Pancreas (tissue), 10 donors: Measurements from ENCODE around the gene ASH1L. TPM values are rescaled to one million over a fixed set of nuclear protein-coding genes. Genes with fewer than 3 reads are reported as not detected.
"Not testable (repeated sequence)": the region's sequence is repeated elsewhere in the genome, so short reads cannot be mapped to it uniquely, and the experiment has no call there.

Experiments used
- ATAC-seq, 4 donors: fragments of 200-7000 bp; cut with Tn5 transposase; one replicate each; pipeline versions ENCODE4 v1.8.0 to v1.9.1; 2020; ENCODE audit warnings: mild to moderate bottlenecking in 4 of 4, moderate library complexity in 4 of 4
- DNase-seq, 6 donors: peaks; one replicate each; pipeline ENCODE4 v3.0.0-alpha.2; 2020
- FAIRE-seq: peaks from 2 replicates; lab custom pipeline; 2012; peaks lifted over from hg19 to GRCh38; lab: Jason Lieb, UNC
- H3K27ac ChIP-seq, 4 donors: fragments of 200-600 bp; sonication (generic); 1 replicate in 3 of 4; 2 replicates in 1 of 4; pipeline versions ENCODE4 v1.5.0 to v1.8.0; 2020
- H3K27me3 ChIP-seq, 4 donors: fragments of 200-600 bp; one replicate each; pipeline ENCODE4 v1.8.0; 2021
- H3K36me3 ChIP-seq, 3 donors: fragments of 200-600 bp; sonication (generic) in 1 of 3; one replicate each; pipeline versions ENCODE4 v1.5.0 to v1.8.0; 2020 to 2021
- H3K4me1 ChIP-seq, 3 donors: fragments of 200-600 bp; one replicate each; pipeline ENCODE4 v1.8.0; 2021
- H3K4me3 ChIP-seq, 4 donors: fragments of 200-600 bp; sonication (generic) in 2 of 4; one replicate each; pipeline versions ENCODE4 v1.5.0 to v1.8.0; 2020 to 2021
- H3K9me3 ChIP-seq, 4 donors: fragments of 200-600 bp; one replicate each; pipeline ENCODE4 v1.8.0; 2021
- CTCF ChIP-seq, 4 donors: fragments of 200-600 bp; sonication (generic) in 3 of 4; IDR thresholded peaks; one replicate each; pipeline versions ENCODE4 v1.5.0 to v1.8.0; 2021; ENCODE audit warnings: antibody characterized with exemption in 4 of 4
- WGBS, 2 donors: extraction: QIAGEN DNeasy Blood & Tissue Kit; methylation state at CpG; one replicate each; pipeline ENCODE4 v1.1.7; 2013; 5-methylcytosine and 5-hydroxymethylcytosine counted together
- intact Hi-C, 3 donors: fragments of 100-400 bp; cut with DNase I; formaldehyde crosslinking; loops; one replicate each; pipeline versions ENCODE4 v1.11.1 to v1.14.2; 2022
- polyA plus RNA-seq, 2 donors: library from polyadenylated mRNA; stranded (reverse); fragments of 200-250 nt; gene quantifications; one replicate each; pipeline ENCODE4 v1.2.3, GENCODE V29; 2013
- total RNA-seq, 6 donors: library from RNA; stranded (reverse); fragmentation: NEBNext Ultra II Directional in 4 of 6; extraction: Animal tissue kit (Norgen Biotek cat#: 25700) in 4 of 6; gene quantifications; one replicate each; pipeline versions ENCODE4 v1.2.1 to v1.2.4, GENCODE V29; 2021 to 2023
- donor health status: healthy with polysubstance abuse.
- donor health status: DM: no; HTN: no; CAD: no; lungs with moderate emphysema.
- donor health status: DM: no; HTN: no; CAD: no.
- donor health status: control.
- donor health status: control.
- donor health status: Bipolar disorder and iron deficiency.
- donor health status: DM: yes; HTN: yes; CAD: no.
- donor health status: DM: no; HTN: no; CAD: no.
- donor health status: DM: no; HTN: no; CAD: no.
- donor health status: DM: yes; HTN: yes; CAD: no.

The ASH1L gene
- total and polyA plus RNA-seq, 8 donors = 6.2 to 38.6 (median 22.9) TPM

DNA sequence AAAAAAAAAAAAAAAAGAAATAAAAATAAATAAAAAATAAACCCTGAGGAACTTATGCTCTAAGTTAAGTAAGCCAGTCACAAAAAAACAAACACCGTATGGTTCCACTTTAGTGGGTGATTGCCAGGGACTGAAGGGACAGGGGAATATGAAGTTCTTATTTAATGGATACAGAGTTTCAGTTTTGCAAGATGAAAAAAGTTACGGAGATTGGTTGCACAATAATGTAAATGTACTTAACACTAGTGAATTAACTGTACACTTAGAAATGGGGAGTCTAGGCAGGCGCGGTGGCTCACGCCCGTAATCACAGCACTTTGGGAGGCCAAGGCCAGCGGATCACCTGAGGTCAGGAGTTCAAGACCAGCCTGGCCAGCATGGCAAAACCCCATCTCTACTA lies 111.4 kb downstream of the ASH1L start:
- intact Hi-C loops = no loop called here
- H3K9me3 ChIP-seq = no peaks in the 10 kb centered on the region
- ATAC-seq = no peak
- no peaks in the 10 kb centered on the region for H3K27me3 ChIP-seq
- TF ChIP-seq CTCF (IDR thresholded peaks at IDR 0.05) = no peak
- H3K4me1 ChIP-seq = peaks cover 0 to 2% (median 0%) of the 10 kb centered on the region in 3 donors
- WGBS, 2 donors = 90 to 98% methylated on average over 7 of the region's 7 CpGs
- no peak overlapping the region for H3K4me3 ChIP-seq
- H3K27ac ChIP-seq = no peak overlapping the region
- H3K36me3 ChIP-seq = no peaks in the 10 kb centered on the region
- DNase-seq = no peak
- FAIRE-seq = no peak

- intact Hi-C loops, H3K4me1 ChIP-seq, ATAC-seq, FAIRE-seq, H3K9me3 ChIP-seq, DNase-seq, H3K4me3 ChIP-seq, H3K27me3 ChIP-seq, H3K27ac ChIP-seq: not testable (repeated sequence)
- WGBS, 2 donors = 92 to 98% methylated on average over 6 of the region's 6 CpGs
- peaks cover 0 to 16% (median 8%) of the 10 kb centered on the region in 3 donors for H3K36me3 ChIP-seq
Measured at GRCh38 chr1:155442431-155442830, 120.2 kb downstream of the ASH1L start.

GRCh38 chr1:155437405-155437804 lies 125.2 kb downstream of the ASH1L start:
- ATAC-seq = no peak
- WGBS, 2 donors = 95 to 97% methylated on average over 4 of the region's 4 CpGs
- FAIRE-seq = no peak
- H3K27ac ChIP-seq = no peak overlapping the region
- H3K4me1 ChIP-seq = no peaks in the 10 kb centered on the region
- intact Hi-C loops = no loop called here
- H3K4me3 ChIP-seq = no peak overlapping the region
- no peaks in the 10 kb centered on the region for H3K27me3 ChIP-seq
- H3K9me3 ChIP-seq = no peaks in the 10 kb centered on the region
- peaks cover 0 to 26% (median 8%) of the 10 kb centered on the region in 3 donors for H3K36me3 ChIP-seq
- TF ChIP-seq CTCF (IDR thresholded peaks at IDR 0.05) = no peak
- no peak for DNase-seq

- intact Hi-C loops, DNase-seq, FAIRE-seq, H3K4me3 ChIP-seq, H3K9me3 ChIP-seq, H3K27me3 ChIP-seq, H3K27ac ChIP-seq, ATAC-seq, H3K4me1 ChIP-seq: not testable (repeated sequence)
- WGBS, 2 donors = 94% methylated on average over 14 of the region's 14 CpGs
- H3K36me3 ChIP-seq = peaks cover 0 to 33% (median 8%) of the 10 kb centered on the region in 3 donors
Measured at GRCh38 chr1:155433831-155434389, 128.7 kb downstream of the ASH1L start.

GRCh38 chr1:155433128-155433830 lies 129.3 kb downstream of the ASH1L start:
- H3K9me3 ChIP-seq, DNase-seq, ATAC-seq, H3K27ac ChIP-seq, intact Hi-C loops, H3K27me3 ChIP-seq, H3K4me1 ChIP-seq, H3K4me3 ChIP-seq, FAIRE-seq: not testable (repeated sequence)
- H3K36me3 ChIP-seq = peaks cover 0 to 27% (median 5%) of the 10 kb centered on the region in 3 donors
- 94% methylated on average over 23 of the region's 23 CpGs for WGBS, 2 donors

DNA sequence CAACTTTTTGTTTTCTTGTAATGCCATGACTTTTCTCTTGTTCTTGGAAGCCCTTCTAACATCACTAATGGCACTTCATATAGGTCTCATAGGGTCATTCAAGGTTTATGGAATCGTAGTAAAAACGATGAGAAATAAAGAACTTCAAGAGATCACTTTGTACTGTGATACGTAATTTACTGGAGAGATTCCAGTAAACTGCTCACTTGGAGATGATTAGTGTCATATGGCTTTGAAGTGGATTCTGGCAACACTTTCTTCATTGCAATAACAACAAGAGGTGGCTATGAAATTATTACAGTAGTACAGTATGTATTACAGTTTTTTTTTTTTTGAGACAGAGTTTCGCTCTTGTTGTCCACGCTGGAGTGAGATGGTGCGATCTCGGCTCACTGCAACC lies 138.5 kb downstream of the ASH1L start:
- 95 to 96% methylated on average over 7 of the region's 7 CpGs for WGBS, 2 donors
- Histone ChIP-seq H3K9me3 (no peaks in the 10 kb centered on the region), H3K36me3 (peaks cover 0 to 8% (median 0%) of the 10 kb centered on the region in 3 donors), H3K27me3 (no peaks in the 10 kb centered on the region), H3K4me1 (peaks cover 0 to 4% (median 0%) of the 10 kb centered on the region in 3 donors), H3K4me3 (no peak overlapping the region), H3K27ac (no peak overlapping the region)
- FAIRE-seq (no peak), ATAC-seq (no peak), DNase-seq (no peak)
- no peak for TF ChIP-seq CTCF (IDR thresholded peaks at IDR 0.05)
- intact Hi-C loops = no loop called here
